ENCODE data around the gene CHSY1.

- no peak for TF ChIP-seq CTCF (conservative IDR thresholded peaks at IDR 0.05; ENCODE audit: low read length)
- TF ChIP-seq EZH2phosphoT487 (IDR thresholded peaks at IDR 0.05; ENCODE audit: borderline replicate concordance): no peak
Observed at GRCh38 chr15:101272584-101272983, 20.7 kb upstream of the CHSY1 start.
